HCT116 (cell line): Measurements from ENCODE around the gene PTPN20.
"Not testable (repeated sequence)": the region's sequence is repeated elsewhere in the genome, so short reads cannot be mapped to it uniquely, and the experiment has no call there.

Experiments
- CEBPB ChIP-seq: IDR thresholded peaks from 2 replicates; pipeline ENCODE4 v1.6.1; 2012; ENCODE audit warnings: low read depth
- CTCF ChIP-seq, 3 experiments: fragments of 200-600 bp in 1 of 3; sonication (generic) in 1 of 3; IDR thresholded peaks in 2 of 3; conservative IDR thresholded peaks in 1 of 3; 2 replicates each; pipeline ENCODE4 v1.5.1; 2012 to 2017; ENCODE audit warnings: low read depth in 2 of 3, low read length in 2 of 3, antibody characterized with exemption in 1 of 3, borderline replicate concordance in 1 of 3, control low read depth in 1 of 3, mild to moderate bottlenecking in 1 of 3, mixed read lengths in 1 of 3, mixed run types in 1 of 3, moderate library complexity in 1 of 3; ENCODE audit not compliant: insufficient read depth in 1 of 3
- EZH2 ChIP-seq: fragments of 200-600 bp; sonication (generic); IDR thresholded peaks from 2 replicates; pipeline ENCODE4 v1.6.1; 2017; ENCODE audit warnings: antibody characterized with exemption, mixed run types
- MAX ChIP-seq: IDR thresholded peaks from 2 replicates; pipeline ENCODE4 v1.6.1; 2012
- POLR2A ChIP-seq: IDR thresholded peaks from 2 replicates; pipeline ENCODE4 v1.7.0; 2011; ENCODE audit warnings: borderline replicate concordance; ENCODE audit not compliant: insufficient read depth, insufficient read length; ENCODE audit errors: extremely low read depth
- POLR2AphosphoS5 ChIP-seq: IDR thresholded peaks from 2 replicates; pipeline ENCODE4 v1.6.1; 2011; ENCODE audit warnings: mild to moderate bottlenecking, low read depth, low read length, moderate library complexity
- TCF7L2 ChIP-seq: IDR thresholded peaks from 2 replicates; pipeline ENCODE4 v1.7.0; 2011; ENCODE audit warnings: borderline replicate concordance, inconsistent platforms; ENCODE audit not compliant: insufficient read depth, insufficient read length; ENCODE audit errors: extremely low read depth
- YY1 ChIP-seq: IDR thresholded peaks from 2 replicates; pipeline ENCODE4 v1.6.1; 2011; ENCODE audit warnings: low read length, low read depth, moderate library complexity, mild to moderate bottlenecking; ENCODE audit not compliant: insufficient replicate concordance; ENCODE audit errors: extremely low read depth

GRCh38 chr10:46980223-46980622 lies 69.0 kb downstream of the PTPN20 start:
- TF ChIP-seq POLR2AphosphoS5; CTCF (IDR thresholded peaks at IDR 0.05 in 2 of 3, conservative IDR thresholded peaks at IDR 0.05 in 1 of 3; ENCODE audit: borderline replicate concordance in 1 of 3, insufficient read depth in 1 of 3, low read depth in 2 of 3, low read length in 2 of 3); TCF7L2; MAX; CEBPB; POLR2A; YY1; EZH2: not testable (repeated sequence)
